ENCODE results near the gene HIPK4.
"Not testable (repeated sequence)": the region's sequence is repeated elsewhere in the genome, so short reads cannot be mapped to it uniquely, and the experiment has no call there.

HIPK4 gene, protein sequence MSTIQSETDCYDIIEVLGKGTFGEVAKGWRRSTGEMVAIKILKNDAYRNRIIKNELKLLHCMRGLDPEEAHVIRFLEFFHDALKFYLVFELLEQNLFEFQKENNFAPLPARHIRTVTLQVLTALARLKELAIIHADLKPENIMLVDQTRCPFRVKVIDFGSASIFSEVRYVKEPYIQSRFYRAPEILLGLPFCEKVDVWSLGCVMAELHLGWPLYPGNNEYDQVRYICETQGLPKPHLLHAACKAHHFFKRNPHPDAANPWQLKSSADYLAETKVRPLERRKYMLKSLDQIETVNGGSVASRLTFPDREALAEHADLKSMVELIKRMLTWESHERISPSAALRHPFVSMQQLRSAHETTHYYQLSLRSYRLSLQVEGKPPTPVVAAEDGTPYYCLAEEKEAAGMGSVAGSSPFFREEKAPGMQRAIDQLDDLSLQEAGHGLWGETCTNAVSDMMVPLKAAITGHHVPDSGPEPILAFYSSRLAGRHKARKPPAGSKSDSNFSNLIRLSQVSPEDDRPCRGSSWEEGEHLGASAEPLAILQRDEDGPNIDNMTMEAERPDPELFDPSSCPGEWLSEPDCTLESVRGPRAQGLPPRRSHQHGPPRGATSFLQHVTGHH

DNA sequence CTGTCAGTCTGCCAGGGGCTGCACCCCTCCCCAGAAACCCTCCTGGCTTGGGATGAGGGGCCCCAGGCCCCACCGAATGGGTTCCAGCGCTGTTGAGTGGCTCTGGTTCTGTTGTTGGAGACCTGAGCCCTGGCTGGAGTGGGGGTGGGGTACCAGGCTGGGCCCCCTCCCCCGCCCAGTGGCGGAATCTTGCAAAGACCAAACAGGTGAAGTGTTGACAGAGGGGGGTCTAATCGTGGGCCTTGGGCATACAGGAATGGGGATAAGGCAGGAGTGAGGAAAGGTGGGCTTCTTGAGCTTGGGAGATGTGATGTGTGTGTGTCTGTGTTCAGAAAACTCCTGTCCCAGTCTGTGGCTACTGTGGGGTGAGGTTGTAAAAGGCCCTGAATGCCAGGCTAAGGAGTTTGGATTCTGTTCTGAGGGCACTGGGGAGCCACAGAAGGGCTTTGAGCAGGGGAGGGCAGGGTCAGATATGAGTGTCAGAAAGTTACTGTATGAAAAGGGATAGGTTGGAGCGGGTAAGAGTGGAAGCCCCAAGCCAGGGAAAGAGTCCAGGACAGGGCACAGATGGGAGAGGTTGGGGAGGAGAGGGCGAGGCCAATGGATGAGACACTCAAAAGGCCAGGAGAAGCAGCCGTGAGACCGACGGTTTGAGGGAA, at the start of gene HIPK4:
HIPK4 (minus strand) TSS at position 98 of the 659 bp plus-strand sequence. CDS start 279 bp downstream, outside the sequence.
- DNase-seq: no peak

DNA sequence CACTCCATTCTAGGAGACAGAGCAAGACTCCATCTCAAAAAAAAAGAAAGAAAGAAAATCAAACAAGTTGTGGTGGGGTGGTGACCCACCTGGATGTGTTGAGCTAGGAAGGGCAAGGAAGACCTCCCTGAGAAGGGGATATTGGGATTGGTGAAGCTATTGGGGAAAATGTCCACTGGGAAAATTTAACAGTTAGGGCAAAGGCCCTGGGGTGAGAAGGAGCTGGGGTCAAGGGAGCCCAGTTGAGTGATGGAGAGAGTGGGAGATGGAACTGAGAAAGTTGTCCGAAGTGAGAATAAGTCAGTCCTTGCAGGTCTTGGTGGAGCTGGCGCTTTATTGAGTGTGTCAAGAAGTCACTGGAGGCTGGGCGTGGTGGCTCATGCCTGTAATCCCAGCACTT, 48.3 kb upstream of the HIPK4 start:
- no peak for DNase-seq

DNA sequence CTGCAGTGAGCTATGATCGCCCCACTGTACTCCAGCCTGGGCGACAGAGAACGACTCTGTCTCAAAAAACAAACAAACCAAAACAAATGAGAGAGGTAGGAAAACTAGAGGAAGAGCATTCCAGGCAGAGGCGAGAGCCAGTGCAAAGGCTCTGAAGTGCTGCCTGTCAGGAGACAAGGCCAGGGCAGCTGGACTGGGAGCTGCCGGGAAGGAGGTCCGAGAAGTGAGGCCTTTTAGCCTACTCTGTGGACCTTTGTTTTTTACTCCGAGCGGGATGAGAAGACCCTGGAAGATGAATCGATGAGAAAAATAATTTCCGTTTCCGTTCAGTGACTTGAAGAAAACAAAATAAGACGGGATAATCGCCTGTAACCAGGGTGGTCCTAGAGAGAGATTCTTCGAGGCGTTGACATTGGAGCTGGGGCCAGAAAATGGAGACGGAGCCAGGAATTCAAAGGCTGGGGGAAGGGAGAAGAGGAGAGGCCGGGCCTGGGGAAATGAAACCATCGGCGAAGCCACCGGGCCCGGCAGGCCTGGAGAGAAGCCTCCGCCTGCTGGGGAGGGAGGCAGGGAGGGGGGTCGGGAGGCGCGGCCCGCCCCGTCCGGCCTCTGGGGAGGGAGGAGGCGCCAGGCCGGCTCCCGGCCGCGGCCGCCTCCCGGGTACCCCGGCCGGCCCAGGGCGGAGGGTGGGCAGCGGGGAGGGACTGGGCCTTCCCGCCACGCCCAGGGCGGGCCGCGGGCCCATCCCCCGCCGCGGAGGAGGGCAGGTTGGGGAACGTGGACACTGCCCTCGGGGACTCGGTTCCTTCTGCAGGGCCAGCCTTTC, 43.6 kb upstream of the HIPK4 start:
- DNase-seq: peak; percentile 95

DNA sequence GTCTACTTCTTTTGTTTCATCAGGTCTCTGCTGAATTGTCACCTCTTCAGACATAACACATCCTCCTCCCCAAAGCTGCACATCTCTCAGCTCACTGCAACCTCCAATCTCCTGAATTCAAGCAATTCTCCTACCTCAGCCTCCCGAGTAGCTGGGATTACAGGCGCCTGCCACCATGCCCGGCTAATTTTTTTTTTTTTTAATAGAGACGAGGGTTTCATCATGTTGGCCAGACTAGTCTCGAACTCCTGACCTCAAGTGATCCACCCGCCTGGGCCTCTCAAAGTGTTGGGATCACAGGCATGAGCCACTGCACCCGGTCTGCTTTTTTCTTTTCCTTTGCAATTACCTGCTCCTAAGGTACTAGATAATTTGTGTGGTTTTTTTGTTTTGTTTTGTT, 42.8 kb upstream of the HIPK4 start:
- DNase-seq: not testable (repeated sequence)

DNA sequence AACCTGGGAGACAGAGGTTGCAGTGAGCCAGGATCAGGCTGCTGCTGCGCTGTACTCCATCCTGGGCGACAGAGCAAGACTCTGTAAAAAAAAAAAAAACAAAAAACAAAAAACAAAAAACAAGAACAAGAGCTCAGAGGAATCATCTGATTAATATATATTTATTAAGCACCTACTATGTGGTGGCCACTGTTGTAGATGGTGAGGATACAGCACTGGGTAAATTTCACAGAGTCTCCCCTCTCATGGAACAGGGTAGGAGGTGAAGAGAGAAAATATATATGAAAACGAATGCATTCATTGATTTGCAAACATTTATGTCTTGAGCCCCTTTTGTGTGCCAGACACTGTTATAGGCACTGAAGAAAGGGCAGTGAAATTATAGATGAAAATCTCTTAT, 41.7 kb upstream of the HIPK4 start:
- no peak for DNase-seq

DNA sequence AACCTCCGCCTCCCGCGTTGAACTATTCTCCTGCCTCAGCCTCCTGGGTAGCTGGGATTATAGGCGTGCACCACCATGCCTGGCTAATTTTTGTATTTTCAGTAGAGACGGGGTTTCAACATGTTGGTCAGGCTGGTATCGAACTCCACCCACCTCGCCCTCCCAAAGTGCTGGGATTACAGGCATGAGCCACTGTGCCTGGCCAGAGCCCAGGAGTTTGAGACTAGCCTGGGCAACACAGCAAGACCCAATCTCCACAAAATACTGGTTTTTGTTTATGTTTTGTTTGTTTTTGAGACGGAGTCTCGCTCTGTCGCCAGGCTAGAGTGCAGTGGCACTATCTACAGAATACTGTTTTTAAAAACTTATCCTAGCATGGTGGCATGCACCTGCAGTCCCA, 40.3 kb upstream of the HIPK4 start:
- DNase-seq: not testable (repeated sequence)

DNA sequence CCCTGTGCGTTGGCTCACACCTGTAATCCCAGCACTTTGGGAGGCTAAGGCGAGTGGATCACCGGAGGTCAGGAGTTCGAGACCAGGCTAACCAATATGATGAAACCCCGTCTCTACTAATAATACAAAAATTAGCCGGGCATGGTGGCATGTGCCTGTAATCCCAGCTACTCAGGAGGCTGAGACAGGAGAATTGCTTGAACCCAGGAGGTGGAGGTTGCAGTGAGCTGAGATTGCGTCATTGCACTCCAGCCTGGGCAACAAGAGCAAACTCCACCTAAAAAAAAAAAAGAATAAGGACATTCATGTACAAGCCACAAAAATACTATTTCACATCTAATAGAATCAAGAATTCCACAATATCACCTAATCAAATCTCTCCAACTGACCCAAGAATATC, 38.2 kb upstream of the HIPK4 start:
- DNase-seq: not testable (repeated sequence)

DNA sequence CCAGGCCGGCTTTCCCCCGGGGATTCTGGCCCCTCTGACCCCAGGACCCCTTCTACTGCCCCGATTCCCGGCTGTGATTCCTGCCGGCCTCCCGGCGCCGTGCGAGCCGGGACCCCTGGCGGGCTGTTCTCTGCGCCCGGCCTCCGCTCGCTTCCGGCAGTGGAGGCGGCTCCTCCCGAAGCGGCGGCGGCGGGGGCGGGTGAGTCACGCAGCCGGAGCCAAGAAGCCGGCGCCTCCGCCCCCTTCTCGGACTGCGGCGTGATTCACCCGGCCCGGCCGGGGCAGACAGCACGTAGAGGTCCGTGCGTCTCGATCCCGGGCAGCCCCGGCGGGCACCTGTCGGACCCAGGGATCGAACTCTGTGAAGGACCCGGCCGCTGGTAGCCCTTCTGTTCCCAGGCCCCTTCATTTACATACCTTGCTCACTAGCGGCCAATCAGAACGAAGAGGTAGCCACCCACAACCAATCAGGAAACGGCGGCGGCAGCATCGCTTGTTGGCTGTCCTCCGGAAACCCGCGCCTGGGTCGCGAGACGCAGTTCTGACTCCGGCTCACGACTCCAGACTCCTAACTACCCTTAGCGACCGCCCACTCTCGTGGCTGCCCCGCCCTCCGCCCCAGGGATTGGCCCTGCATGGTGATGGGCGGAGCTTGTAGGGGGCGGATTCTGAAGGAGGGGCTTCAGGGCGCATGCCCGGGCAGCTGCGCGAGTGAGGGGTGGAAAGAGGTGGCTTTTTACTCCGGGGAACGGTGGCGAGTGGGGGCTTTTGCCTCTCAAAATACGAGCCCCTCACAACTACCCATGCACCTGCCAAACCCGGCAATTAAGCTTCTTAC, 35.7 kb upstream of the HIPK4 start, which contains the start of gene SERTAD1:
SERTAD1 (minus strand) TSS at position 543 of the 838 bp plus-strand sequence. CDS start 2,446 bp downstream, outside the sequence.
- DNase-seq: peak; percentile 100

DNA sequence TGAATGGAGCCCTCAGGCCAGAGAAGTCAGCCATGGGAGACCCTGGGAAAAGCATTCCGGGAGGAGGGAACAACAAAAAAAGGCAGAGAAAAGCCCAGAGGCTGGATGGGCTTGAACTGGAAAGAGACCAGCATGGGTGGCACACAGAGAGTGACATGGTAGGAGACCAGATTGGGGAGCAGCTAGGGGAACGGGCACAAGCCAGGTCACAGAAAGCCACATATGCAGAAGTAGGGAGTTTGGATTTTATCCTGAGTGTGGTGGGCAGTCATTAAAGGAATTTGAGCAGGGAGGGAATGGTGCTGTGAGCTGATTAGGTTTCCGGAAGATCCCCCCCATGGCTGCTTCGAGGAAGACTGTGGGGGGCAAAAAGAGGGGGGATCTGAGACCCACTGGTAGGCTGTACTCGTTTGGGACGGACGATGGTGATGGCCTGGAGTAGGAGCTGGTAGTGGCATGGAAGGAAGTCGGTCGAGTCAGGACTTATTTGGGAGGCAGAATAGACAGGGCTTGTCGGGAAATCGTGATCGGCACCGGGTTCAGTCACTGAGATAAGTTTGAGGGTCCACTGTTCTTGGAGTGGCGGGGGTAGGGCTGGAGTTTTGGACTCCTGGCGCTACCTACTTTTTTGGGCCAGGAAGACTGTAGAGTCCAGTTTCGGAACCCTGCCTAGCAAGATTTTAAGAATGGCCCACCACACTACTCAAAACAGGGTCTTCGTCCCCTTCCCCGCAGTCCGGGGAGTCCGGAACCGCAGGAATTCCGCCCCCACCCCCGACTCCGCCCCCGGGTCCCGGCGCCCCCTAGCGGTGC, 34.9 kb upstream of the HIPK4 start:
- no peak for DNase-seq

DNA sequence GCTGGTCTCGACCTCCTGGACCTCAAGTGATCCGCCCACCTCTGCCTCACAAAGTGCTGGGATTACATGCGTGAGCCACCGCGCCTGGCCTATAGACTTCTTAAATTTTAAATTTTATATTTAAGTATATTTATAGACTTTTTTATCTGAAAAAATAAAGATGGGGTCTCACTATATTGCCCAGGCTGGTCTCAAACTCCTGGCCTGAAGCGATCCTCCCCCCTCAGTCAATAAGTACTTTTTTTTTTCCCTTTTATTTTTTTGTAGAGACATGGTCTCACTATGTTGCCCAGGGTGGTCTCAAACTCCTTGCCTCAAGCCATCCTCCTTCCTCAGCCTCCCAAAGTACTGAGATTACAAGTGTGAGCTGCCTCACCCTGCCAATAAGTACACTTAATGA, 34.0 kb upstream of the HIPK4 start:
- DNase-seq: no peak

DNA sequence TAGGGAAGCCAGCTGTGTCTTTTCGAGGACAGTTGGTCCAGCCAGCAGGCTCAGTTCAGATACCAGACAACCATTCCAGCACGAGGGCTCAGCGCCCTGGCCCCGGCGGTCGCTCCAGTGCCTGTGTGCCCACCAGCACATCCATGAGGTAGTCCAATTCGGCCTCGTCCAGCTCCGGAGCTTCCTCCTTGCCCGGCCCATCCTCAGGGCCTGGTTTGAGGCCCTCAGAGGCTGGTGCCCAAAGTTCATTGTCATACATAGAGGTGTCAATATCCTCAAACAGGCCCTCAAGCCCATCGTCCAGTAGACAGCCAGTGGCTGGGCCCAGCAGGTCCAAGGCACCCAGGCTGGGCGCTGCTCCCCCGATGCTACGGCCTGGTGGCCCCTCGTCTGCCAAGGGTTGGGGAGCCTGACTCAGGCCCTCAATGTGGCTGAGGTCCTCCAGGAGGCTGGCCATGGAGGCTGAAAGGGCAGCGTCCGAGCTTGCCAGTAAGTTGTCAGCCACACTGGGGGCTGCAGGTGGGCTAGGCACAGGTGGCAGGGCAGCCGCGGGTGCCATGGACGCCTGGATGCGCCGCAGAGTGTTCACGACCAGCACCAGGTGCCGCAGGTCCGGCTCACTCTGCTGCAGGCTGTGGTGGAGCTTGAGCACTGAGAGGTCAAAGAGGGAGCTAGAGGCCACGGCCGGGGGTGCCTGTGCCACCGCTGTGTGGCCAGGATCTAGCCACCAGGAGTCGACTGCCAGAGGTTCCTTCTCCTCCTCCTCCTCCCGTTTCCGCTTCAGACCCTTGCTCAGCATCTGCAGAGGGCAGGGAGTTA, 33.0 kb upstream of the HIPK4 start:
- no peak for DNase-seq

DNA sequence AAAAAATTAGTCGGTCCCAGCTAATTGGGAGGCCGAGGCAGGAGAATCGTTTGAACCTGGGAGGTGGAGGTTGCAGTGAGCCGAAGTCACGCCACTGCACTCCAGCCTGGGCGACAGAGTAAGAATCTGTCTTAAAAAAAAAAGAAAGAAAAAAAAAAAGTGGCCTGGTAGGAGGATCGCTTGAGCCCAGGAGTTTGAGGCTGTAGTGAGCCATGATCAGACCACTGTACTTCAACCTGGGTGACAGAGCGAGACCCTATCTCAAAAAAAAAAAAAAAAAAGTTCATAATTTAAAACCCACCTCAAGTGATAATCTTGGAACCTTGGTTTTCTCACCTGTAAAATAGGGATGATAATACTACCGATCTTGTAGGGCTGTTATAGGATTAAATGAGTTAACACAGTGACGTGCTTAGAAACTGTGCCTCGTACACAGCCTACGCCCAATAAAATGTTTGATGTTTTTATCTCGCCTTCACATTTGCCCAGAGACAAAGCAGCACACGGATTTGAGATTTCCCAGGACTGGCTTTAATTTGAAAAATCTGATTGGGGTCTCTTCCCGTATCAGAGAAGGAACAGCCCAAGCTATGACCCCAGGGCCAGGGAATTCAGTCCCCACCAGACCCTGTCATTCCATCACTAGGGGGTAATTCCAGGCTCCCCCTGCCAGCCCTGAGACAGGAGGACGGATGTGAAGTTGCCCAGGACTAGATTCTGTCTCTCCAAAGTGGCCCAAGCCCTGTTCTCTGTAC, 32.2 kb upstream of the HIPK4 start:
- DNase-seq: no peak

DNA sequence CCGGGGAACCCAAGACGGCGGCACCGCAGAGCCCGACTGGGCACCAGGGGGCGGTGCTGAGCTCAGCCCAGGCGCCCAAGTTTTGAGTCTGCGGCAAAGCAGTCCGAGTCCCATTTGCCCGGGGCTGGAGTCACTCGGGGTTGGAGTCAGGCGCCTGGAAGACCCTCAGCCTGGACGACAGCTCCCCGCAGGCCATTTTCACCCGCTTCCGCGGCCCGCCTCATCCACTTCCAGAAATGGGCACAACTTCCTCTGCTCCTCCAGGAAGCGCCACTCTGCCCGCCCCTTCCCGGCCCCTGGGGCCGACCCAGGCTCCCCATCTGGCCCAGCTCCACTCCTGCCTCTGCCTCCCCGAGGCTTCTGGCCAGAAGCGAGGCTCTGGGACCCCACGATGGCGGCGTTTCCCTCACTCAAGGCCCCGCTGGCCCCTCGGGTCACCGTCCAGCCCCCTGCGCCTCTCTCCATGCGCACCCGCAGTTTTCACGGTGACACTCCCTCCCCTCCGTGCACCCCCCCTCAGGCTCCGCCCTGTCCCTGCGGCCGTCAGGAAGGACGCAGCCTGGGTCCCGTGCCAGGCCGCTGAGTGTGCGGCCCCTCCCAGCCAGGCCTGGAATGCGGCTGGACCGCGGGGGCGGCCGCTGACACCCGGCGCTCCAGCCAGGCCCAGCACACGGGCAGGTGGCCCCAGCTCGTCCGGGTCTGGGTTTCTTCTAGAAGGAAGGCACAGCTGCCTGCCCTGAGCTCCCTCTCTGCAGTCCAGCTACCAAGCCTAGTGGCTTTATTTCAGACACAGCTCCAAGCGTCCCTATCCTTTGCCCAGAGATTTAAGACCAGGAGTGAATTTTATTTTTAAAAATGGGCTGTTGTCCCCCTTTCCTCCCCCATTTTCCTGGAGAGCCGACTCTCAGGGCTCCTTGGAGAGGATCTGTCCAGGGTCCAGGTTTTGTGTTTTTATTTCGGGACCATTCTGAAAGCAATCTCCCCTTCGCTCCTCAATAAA, 31.1 kb upstream of the HIPK4 start:
- DNase-seq: peak; percentile 97

DNA sequence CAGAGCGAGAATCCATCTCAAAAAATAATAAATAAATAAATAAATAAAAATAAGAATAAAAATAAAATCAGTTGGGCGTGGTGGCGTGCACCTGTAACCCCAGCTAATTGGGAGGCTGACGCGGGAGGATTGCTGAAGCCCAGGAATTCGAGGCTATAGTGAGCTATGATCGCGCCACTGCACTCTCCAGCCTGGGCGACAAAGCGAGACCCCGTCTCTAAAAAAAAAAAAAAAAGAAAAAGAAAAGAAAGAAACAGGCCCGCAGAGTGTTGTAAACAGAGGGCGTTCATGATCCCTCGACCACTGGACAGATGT, 30.4 kb upstream of the HIPK4 start:
- no peak for DNase-seq

DNA sequence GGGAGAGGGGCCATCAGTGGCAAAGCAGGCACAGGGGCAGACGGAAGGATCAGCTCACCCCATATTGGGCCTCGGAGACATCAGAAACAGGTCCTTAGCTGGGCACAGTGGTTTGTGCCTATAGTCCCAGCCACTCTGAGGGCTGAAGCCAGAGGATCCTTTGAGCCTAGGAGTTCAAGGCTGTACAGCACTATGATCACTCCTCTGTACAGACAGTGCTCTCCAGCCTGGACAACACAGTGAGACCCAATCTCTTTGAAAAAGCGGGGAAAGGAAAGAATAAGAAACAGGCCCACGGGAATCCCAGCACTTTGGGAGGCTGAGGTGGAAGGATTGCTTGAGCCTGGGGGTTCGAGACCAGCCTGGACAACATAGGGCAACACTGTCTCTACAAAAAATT, 29.8 kb upstream of the HIPK4 start:
- DNase-seq: no peak

DNA sequence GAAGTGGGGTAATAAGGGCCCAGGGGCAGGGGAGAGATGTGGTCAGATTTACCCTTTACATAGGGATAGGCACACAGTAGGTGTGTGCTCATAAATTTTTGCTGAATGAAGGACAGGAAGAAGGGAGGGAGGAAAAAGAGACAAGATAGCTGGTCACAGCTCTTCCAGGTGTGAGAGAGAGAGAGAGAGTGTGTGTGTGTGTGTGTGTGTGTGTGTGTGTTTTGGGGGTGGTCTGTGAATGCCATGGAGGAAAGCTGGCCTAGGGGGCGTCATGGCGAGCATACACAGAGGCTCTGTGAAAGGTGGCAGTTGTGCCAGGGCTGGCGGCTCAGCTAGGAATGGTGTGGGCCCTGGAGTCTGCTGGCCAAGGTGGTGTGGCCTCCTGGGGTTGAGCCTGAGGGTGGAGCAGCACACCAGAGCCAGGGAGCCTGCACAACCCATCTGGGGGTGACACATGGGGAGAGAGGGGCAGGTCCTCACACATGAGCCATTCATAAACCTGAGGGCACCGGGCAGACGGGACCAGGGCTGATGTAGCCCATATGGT, 29.2 kb upstream of the HIPK4 start:
- DNase-seq: no peak

DNA sequence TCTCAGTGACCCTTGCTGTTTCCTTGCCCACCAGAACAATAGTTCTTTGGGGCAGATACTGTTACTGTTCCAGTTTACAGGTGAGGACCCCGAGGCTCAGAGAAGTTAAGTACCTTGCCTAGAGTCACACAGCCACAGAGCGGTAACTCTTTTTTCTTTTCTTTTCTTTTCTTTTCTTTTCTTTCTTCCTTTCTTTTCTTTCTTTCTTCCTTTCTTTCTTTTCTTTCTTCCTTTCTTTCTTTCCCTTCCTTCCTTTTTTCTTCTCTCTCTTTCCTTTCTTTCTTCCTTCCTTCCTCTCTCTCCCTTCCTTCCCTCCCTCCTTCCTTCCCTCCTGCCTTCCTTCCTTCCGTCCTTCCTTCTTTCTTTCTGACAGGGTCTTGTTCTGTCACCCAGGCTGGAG, 28.1 kb upstream of the HIPK4 start:
- no peak for DNase-seq

DNA sequence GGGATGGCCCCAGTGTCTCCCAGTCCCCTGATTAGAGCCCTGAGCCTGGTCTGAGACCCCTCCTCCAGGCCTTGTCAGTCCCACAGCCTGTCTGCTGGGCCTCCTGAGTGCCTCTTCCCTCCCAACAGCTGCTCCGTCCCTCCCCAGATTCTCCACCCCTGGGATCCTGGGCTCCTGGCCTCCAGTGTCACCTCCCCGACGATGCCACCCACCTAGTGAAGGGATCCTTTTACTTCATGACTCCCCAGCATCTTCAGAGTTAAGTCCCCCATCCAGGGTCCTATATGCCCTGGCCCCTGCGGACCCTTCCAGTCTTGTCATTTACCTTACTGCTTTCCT, 27.6 kb upstream of the HIPK4 start:
- DNase-seq: no peak
